NCI-H524 treated with DMSO at 0.1 percent for 48 hours (cell line): ENCODE results near the gene ARHGAP44.

Source experiments
- DNase-seq: peaks from one replicate; lab custom pipeline; 2025; lab: John Stamatoyannopoulos, UW

Gene ARHGAP44

DNA sequence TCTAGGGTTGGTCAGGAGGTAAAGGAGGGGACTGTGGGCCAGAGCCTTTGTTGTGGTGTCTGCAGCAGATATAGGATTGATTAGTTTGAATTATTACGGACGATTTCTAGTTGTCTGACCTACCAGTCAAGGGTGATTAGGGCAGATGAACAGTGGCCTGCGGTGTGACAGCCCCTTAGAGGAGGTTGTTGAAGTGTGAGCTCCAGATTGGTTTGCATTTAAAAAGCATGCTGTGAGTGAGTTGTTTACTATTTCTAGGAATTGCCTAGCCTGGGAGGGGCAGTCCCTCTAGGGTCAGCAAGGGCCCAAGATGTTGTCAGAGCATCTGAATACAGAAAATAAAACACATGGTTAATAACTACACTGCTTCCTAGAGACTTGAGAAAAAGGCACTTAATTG is 108.8 kb downstream of the ARHGAP44 start:
- DNase-seq, result no peak

- no peak for DNase-seq
These were observed 110.3 kb downstream of the ARHGAP44 start for GRCh38 chr17:12899604-12900003.

DNA sequence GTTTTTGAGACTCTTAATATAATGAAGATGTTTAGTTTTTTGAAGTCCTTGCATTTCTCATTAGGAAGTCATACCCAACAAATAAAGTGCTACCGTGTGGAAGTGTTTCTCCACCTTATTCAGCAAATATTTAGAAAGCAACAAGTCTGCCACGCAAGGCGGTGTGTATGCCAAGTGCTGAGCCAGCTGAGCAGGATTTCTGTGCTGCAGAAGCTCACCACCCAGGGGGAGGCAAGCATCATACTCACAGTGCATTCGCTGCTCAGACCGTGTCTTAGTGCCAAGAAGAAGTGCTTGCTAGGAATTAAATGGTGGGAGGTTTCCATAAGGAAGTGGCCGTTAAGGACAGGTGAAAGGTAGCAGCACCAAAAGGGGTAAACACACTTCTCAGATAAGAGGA is 111.2 kb downstream of the ARHGAP44 start:
- DNase-seq, result no peak

DNA sequence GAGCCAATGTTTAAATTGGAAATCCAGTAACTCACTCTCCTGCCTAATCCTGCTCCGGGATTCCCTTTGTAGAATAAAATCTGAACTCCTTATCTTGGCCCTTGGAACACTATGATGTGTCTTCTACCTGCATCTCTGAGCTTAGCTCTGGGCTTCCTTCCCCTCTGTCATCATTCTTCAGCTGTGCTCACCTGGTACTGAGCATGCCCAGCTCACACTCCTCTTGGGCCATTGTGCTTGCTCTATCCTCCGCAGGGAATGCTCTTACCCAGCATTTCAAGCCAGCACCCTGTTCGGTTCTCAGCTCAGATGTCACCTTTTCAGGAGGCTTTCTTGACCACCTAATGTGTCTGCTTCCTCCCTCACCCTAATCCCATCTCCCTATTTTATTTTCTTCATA is 112.7 kb downstream of the ARHGAP44 start:
- DNase-seq, result no peak

DNA sequence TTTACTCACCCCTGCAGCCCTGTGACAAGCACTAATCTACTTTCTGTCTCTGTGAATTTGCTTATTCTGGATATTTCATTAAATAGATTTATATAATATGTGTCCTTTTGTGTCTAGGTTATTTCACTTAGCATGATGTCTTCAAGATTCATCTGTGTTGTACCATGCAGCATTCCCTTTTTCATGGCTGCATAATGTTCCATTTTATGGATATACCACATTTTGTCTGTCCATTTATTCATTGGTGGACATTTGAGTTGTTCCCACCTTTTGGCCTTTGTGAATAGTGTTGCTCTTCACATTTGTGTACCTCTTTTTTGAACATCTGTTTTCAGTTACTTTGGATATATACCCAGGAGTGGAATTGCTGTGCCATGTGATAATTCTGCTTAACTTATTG is 118.2 kb downstream of the ARHGAP44 start:
- DNase-seq, result no peak

- no peak for DNase-seq
These were observed 119.7 kb downstream of the ARHGAP44 start for GRCh38 chr17:12909046-12909445.

DNA sequence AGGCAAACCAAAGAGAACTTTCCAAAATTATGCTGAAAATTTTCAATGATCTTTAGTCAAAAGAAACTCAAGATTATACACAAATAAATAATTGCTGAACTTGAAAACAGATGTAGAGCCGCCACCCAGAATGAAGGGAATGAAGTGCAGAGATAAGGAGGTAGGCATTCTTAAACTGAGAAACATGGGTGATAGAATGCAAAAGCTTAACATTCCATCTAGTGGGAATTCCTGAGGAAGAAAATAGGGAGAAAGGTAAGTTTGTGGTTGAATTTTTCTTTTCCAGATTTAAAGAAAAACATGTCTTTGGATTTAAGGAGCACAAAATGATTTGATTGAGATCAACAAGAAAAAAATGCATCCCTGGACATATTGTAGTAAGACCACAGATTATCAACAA is 120.2 kb downstream of the ARHGAP44 start:
- no peak for DNase-seq

GRCh38 chr17:12911239-12911638 is 121.9 kb downstream of the ARHGAP44 start:
- no peak for DNase-seq

GRCh38 chr17:12917399-12917798 is 128.1 kb downstream of the ARHGAP44 start:
- no peak for DNase-seq

GRCh38 chr17:12918142-12918541 is 128.8 kb downstream of the ARHGAP44 start:
- no peak for DNase-seq

DNA sequence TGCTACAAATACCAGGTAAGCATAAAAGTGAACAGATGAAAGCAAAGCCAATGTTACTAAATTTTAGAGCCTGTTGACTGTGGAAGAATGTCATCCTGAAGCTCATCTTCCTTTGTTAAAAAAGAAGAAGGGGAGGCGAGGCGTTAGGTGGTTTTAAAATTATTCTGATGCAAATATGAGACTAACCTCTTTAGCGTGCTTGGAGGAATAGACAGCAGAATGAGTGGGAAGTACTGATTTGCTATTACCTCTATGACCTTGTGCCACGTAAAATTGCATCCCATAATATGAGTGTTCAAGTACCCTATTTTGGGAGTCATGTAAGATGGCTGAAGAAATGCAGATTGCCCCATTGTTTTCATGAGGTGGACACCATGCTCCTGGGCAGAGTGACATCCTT is 132.8 kb downstream of the ARHGAP44 start:
- no peak for DNase-seq

- DNase-seq, result no peak
These were observed 135.3 kb downstream of the ARHGAP44 start for GRCh38 chr17:12924614-12925013.

- no peak for DNase-seq
These were observed 137.7 kb downstream of the ARHGAP44 start for GRCh38 chr17:12927001-12927400.

- no peak for DNase-seq
These were observed 138.5 kb downstream of the ARHGAP44 start for GRCh38 chr17:12927541-12928425.

DNA sequence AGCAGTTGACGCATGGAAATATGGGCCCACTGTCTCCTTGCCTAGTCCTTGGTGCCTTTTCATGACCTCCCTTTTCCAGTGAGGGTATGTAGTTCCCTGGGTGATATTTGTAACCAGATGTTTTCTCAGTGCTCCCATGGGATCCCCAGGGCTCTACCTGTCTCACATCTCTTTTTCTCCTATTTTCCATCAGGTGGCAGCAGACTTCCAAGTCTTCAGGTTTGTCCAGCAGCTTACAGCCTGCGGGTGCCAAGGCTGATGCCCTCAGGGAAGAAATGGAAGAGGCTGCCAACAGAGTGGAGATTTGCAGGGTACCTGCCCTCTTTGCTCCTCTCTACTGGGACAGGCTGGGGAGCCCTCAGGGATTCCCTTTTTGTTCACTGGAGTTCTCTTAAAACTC is 139.4 kb downstream of the ARHGAP44 start:
- DNase-seq, result no peak

- DNase-seq, result no peak
These were observed 147.2 kb downstream of the ARHGAP44 start for GRCh38 chr17:12936501-12936900.

- DNase-seq, result no peak
These were observed 151.4 kb downstream of the ARHGAP44 start for GRCh38 chr17:12940699-12941098.

- DNase-seq, result no peak
These were observed 157.7 kb downstream of the ARHGAP44 start for GRCh38 chr17:12947047-12947446.

GRCh38 chr17:12952012-12952411 is 162.7 kb downstream of the ARHGAP44 start:
- DNase-seq, result no peak

GRCh38 chr17:12953156-12953555 is 163.9 kb downstream of the ARHGAP44 start:
- DNase-seq, result no peak

DNA sequence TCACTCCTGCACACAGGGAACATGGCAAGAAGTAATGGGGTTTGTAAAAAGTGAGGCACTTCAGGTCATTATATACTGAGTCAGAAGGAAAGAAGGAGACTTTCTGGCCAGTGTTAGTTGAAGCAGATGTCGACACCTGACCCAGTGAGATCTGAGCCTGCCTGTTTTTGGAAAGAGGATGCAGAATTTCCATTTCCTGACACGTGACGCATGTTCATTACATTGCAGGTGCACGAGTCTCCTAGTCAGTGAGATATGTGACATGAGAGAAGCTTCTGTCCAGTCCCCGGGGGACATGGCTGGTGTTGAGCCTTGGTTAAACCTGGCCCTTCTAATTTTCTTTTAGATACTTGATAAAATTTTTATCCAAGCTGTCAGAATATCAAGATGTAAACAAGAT is 166.2 kb downstream of the ARHGAP44 start:
- DNase-seq, result no peak

- no peak for DNase-seq
These were observed 169.5 kb downstream of the ARHGAP44 start for GRCh38 chr17:12958786-12959185.

DNA sequence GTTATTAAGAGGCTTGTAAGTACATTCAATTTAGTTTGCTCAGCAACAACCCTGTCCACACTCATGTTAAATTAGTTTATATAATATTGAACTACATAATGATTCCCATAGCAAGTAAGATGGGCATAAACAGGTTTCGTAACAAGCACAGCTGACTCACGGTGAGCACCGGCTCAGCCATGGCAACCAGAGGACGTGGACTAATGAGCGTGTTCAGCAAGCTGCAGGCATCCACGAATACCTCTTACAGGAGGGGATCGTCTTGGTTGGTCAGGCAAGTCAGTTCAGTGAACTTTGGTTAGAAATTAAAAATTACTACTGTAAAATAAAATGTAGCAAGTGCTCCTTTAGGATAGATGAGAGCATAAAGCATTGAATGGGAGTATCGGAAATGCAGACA is 170.1 kb downstream of the ARHGAP44 start:
- DNase-seq, result no peak

- DNase-seq, result no peak
These were observed 172.4 kb downstream of the ARHGAP44 start for GRCh38 chr17:12961655-12962054.
